Tibial nerve (tissue), 3 donors: Measurements from ENCODE around the gene LRRC46.

Source experiments
- POLR2A ChIP-seq, 2 donors: fragments of 450-650 bp; IDR thresholded peaks; one replicate each; pipeline ENCODE4 v1.6.1; 2017; ENCODE audit warnings: antibody characterized with exemption in 2 of 2, mild to moderate bottlenecking in 2 of 2, moderate library complexity in 2 of 2
- TF ChIP-seq, protein P1 (sequence below), 5 experiments: fragments of 200-600 bp in 3 of 5; fragments of 450-650 bp in 2 of 5; sonication (generic) in 3 of 5; IDR thresholded peaks; one replicate each; pipeline ENCODE4 v1.5.1; 2016 to 2019; ENCODE audit warnings: antibody characterized with exemption in 5 of 5, mild to moderate bottlenecking in 3 of 5, moderate library complexity in 2 of 5

GRCh38 chr17:47872651-47873161 lies 41.2 kb downstream of the LRRC46 start:
- TF ChIP-seq, protein P1, sequence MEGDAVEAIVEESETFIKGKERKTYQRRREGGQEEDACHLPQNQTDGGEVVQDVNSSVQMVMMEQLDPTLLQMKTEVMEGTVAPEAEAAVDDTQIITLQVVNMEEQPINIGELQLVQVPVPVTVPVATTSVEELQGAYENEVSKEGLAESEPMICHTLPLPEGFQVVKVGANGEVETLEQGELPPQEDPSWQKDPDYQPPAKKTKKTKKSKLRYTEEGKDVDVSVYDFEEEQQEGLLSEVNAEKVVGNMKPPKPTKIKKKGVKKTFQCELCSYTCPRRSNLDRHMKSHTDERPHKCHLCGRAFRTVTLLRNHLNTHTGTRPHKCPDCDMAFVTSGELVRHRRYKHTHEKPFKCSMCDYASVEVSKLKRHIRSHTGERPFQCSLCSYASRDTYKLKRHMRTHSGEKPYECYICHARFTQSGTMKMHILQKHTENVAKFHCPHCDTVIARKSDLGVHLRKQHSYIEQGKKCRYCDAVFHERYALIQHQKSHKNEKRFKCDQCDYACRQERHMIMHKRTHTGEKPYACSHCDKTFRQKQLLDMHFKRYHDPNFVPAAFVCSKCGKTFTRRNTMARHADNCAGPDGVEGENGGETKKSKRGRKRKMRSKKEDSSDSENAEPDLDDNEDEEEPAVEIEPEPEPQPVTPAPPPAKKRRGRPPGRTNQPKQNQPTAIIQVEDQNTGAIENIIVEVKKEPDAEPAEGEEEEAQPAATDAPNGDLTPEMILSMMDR (IDR thresholded peaks at IDR 0.05) = no peak
- no peak for TF ChIP-seq POLR2A (IDR thresholded peaks at IDR 0.05)
